Breast epithelium (tissue), 4 donors: ENCODE data around the gene RTCB. TPM values are rescaled to one million over a fixed set of nuclear protein-coding genes. Genes with fewer than 3 reads are reported as not detected.
"Not testable (repeated sequence)": the region's sequence is repeated elsewhere in the genome, so short reads cannot be mapped to it uniquely, and the experiment has no call there.

Source experiments
- DNase-seq, 2 donors: peaks; one replicate each; pipeline ENCODE4 v3.0.0-alpha.2; 2019; ENCODE audit warnings: low spot score in 2 of 2
- H3K27ac ChIP-seq, 2 donors: fragments of 200-600 bp; sonication (generic) in 1 of 2; one replicate each; pipeline ENCODE4 v1.5.1; 2016 to 2019; ENCODE audit warnings: mild to moderate bottlenecking in 1 of 2
- H3K27me3 ChIP-seq, 2 donors: fragments of 200-600 bp; sonication (generic) in 1 of 2; one replicate each; pipeline versions ENCODE4 v1.5.1 to v1.6.0; 2017 to 2019; ENCODE audit warnings: control low read depth in 1 of 2, mild to moderate bottlenecking in 1 of 2
- H3K36me3 ChIP-seq: fragments of 200-600 bp; one replicate; pipeline ENCODE4 v1.5.1; 2019
- H3K4me1 ChIP-seq, 2 donors: fragments of 200-600 bp; sonication (generic); one replicate each; pipeline ENCODE4 v1.5.1; 2016 to 2019; ENCODE audit warnings: control low read depth in 1 of 2
- H3K4me3 ChIP-seq, 3 donors: fragments of 200-600 bp; sonication (generic); 1 replicate in 2 of 3; 2 replicates in 1 of 3; pipeline ENCODE4 v1.5.1; 2016 to 2019; ENCODE audit warnings: mild to moderate bottlenecking in 3 of 3, moderate library complexity in 2 of 3
- H3K9me3 ChIP-seq, 2 donors: fragments of 200-600 bp; sonication (generic) in 1 of 2; one replicate each; pipeline ENCODE4 v1.5.1; 2016 to 2019; ENCODE audit warnings: control low read depth in 1 of 2
- CTCF ChIP-seq, 3 donors: fragments of 450-650 bp; IDR thresholded peaks; one replicate each; pipeline ENCODE4 v1.5.1; 2016 to 2017; ENCODE audit warnings: antibody characterized with exemption in 3 of 3, mild to moderate bottlenecking in 3 of 3, moderate library complexity in 3 of 3
- POLR2A ChIP-seq: fragments of 450-650 bp; IDR thresholded peaks from one replicate; pipeline ENCODE4 v1.6.1; 2016; ENCODE audit warnings: antibody characterized with exemption, mild to moderate bottlenecking, moderate library complexity
- POLR2AphosphoS5 ChIP-seq, 3 donors: sonication (generic); formaldehyde crosslinking; IDR thresholded peaks; one replicate each; pipeline ENCODE4 v1.6.1; 2017; ENCODE audit warnings: antibody characterized with exemption in 3 of 3
- intact Hi-C: fragments of 100-400 bp; cut with DNase I; formaldehyde crosslinking; loops from one replicate; pipeline ENCODE4 v1.15.1; 2023; ENCODE audit warnings: low total_unique reads
- total RNA-seq, 3 donors: library from RNA; depleted of rRNA; stranded (reverse); fragments of >200 nt; gene quantifications; one replicate each; pipeline ENCODE4 v1.1.0, GENCODE V29; 2016

The RTCB gene
- total RNA-seq, 3 donors from 2014 or later: 75.4 to 84.6 (median 76.6) TPM

GRCh38 chr22:32353292-32353691 is 58.8 kb downstream of the RTCB start:
- H3K4me1 ChIP-seq: no peaks in the 10 kb centered on the region
- H3K36me3 ChIP-seq: no peaks in the 10 kb centered on the region
- H3K27me3 ChIP-seq: no peaks in the 10 kb centered on the region
- H3K4me3 ChIP-seq: peak overlapping the region in 1 of 3 donors; percentile 55
- no peak overlapping the region for H3K27ac ChIP-seq
- TF ChIP-seq POLR2AphosphoS5 (IDR thresholded peaks at IDR 0.05) (no peak), CTCF (IDR thresholded peaks at IDR 0.05) (no peak), POLR2A (no peak)
- no peaks in the 10 kb centered on the region for H3K9me3 ChIP-seq
- intact Hi-C loops: no loop called here
- no peak for DNase-seq

GRCh38 chr22:32352681-32353080 is 59.4 kb downstream of the RTCB start:
- Histone ChIP-seq H3K4me3 (no peak overlapping the region), H3K27ac (no peak overlapping the region), H3K4me1 (no peaks in the 10 kb centered on the region), H3K9me3 (no peaks in the 10 kb centered on the region), H3K27me3 (no peaks in the 10 kb centered on the region), H3K36me3 (no peaks in the 10 kb centered on the region)
- TF ChIP-seq POLR2AphosphoS5 (IDR thresholded peaks at IDR 0.05) (no peak), CTCF (IDR thresholded peaks at IDR 0.05) (no peak), POLR2A (no peak)
- intact Hi-C loops: loop anchor here (1.0 kb wide), 1 partner anchor 34 kb away; no protein-coding TSS in a partner anchor
- no peak for DNase-seq

- intact Hi-C loops: loop anchor here (1.0 kb wide), 1 partner anchor 34 kb away; no protein-coding TSS in a partner anchor
Observed at GRCh38 chr22:32351875-32352274, 60.2 kb downstream of the RTCB start.

GRCh38 chr22:32348031-32348611 is 63.9 kb downstream of the RTCB start:
- H3K27me3 ChIP-seq: no peaks in the 10 kb centered on the region
- no peak for DNase-seq
- H3K27ac ChIP-seq: no peak overlapping the region
- intact Hi-C loops: no loop called here
- no peaks in the 10 kb centered on the region for H3K9me3 ChIP-seq
- H3K36me3 ChIP-seq: no peaks in the 10 kb centered on the region
- TF ChIP-seq POLR2A: no peak
- no peak for TF ChIP-seq CTCF (IDR thresholded peaks at IDR 0.05)
- no peak for TF ChIP-seq POLR2AphosphoS5 (IDR thresholded peaks at IDR 0.05)
- H3K4me3 ChIP-seq: no peak overlapping the region
- no peaks in the 10 kb centered on the region for H3K4me1 ChIP-seq

More at GRCh38 chr22:32351875-32352274, 60.2 kb downstream of the RTCB start:
- not testable (repeated sequence) for H3K36me3 ChIP-seq, H3K27ac ChIP-seq, DNase-seq, H3K4me1 ChIP-seq, H3K9me3 ChIP-seq, H3K27me3 ChIP-seq, H3K4me3 ChIP-seq

- H3K9me3 ChIP-seq: no peaks in the 10 kb centered on the region
- no peak overlapping the region for H3K27ac ChIP-seq
- H3K27me3 ChIP-seq: peaks cover 0 to 16% of the 10 kb centered on the region in 2 donors
- H3K4me3 ChIP-seq: no peak overlapping the region
- TF ChIP-seq POLR2A (no peak), CTCF (IDR thresholded peaks at IDR 0.05) (no peak), POLR2AphosphoS5 (IDR thresholded peaks at IDR 0.05) (no peak)
- H3K4me1 ChIP-seq: no peaks in the 10 kb centered on the region
- no peaks in the 10 kb centered on the region for H3K36me3 ChIP-seq
- no peak for DNase-seq
- intact Hi-C loops: loop anchor here (5.0 kb wide), 1 partner anchor 1848 kb away; no protein-coding TSS in a partner anchor
Observed at GRCh38 chr22:32343941-32344340, 68.1 kb downstream of the RTCB start.
